Glomerular visceral epithelial cell (primary cell): ENCODE results near the gene ASIC5.

ENCODE experiments used
- DNase-seq: peaks from one replicate; pipeline ENCODE4 v3.0.0-alpha.2; 2016; ENCODE audit errors: extremely low spot score

Gene ASIC5

GRCh38 chr4:155881555-155881954 is 15.5 kb upstream of the ASIC5 start:
- DNase-seq = no peak

DNA sequence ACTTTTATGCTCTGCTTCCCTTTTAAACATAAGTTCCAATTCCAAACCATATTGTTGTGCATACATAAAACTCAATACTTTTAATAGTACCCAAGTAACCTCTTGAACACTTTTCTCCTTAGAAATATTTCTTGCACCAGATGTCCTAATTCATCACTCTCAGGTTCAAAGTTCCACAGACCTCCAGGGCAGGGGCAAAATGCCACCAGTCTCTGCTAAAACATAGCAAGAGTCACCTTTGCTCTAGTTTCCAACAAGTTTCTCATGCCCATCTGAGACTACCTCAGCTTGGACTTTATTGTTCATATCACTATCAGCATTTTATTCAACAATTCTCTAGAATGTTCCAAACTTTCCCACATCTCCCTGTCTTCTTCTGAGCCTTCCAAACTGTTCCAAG is 13.7 kb upstream of the ASIC5 start:
- no peak for DNase-seq

GRCh38 chr4:155878611-155879010 is 12.5 kb upstream of the ASIC5 start:
- no peak for DNase-seq

DNA sequence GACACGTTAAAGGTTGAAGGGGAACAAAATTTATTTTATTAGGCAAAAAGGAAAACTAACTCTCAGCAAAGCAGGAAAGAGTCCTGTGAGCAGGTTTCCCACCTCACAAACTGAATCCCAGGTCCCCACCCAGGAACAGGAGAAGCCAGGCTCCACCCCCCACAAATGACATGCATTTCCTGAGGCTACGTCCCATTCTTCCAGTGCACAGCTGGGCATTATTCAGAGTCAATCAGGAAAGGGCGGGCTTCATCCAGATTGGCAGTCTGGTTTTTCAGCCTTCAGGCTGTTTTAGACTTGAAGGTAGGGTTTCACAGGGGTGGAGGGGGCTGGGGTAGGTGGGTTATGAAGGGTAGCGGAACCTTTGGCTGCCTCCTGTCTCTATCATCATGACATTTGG is 11.9 kb upstream of the ASIC5 start:
- no peak for DNase-seq

DNA sequence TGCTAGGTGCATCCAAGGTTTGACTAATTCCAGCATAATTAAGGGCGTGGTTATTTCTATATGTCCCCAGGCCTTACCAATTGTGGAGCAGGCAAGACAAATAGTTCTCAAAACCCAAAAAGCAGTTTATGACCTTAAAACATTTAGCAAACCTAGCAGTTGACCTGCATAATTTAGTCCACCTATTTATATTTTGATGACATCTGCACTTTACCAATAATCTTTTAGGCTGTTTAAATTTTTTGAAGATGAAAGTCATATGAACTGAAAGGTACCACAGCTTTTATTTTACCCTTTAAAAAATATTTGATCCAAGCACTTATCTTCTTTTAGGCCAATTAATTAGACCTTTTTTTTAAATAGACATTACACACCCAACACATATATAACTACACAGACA is 9.8 kb upstream of the ASIC5 start:
- DNase-seq = no peak

DNA sequence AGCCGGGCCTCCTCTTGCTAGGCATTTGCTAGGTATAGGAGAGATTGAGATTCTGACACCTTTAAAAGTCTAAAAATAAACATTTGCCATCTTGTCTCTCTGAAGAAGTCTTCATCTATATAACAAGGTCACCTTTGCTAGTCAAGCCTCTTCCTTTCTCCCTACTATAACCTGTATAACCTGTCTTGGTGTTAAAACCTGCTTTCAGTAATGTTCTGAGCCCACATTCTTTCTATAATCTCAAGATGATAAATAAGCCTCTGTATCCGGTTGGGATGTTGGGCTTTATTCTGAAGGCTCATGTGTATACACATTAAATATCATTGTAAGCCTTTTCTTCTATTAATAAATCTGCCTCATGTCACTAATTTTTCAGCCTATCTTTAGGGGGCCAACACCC is 10.2 kb downstream of the ASIC5 start:
- DNase-seq = no peak

DNA sequence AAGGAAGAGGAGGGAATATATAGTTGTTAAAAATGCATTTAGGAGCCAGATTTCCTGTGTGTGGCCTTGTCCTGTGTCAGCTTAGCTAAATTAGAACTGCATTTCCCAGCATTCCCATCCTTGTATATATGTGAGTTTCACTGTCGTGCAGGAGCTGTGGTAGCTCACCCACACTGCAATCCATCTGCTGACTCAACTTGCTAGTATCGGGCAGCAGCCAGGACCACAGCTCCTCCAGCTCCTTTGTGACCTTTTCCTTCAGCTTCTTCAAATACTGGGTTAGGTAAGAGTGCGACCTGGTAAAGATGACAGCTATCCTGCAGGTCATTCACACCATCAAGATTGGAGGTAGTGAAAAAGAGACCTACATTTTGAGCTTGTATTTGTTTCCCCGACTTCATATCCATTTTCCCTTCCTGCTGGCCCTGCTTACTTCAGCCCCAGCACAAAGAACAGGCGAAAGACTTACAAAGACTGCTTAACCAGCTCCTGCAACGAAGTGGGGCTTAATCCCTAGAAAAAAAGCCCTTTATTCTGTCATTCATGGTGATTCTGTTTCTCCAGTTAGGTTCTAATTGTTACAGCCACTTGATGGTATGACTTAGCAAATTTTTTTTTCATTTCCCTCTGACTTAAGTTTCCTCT is 11.4 kb downstream of the ASIC5 start:
- DNase-seq = no peak

GRCh38 chr4:155853189-155853588 is 12.9 kb downstream of the ASIC5 start:
- DNase-seq = no peak

DNA sequence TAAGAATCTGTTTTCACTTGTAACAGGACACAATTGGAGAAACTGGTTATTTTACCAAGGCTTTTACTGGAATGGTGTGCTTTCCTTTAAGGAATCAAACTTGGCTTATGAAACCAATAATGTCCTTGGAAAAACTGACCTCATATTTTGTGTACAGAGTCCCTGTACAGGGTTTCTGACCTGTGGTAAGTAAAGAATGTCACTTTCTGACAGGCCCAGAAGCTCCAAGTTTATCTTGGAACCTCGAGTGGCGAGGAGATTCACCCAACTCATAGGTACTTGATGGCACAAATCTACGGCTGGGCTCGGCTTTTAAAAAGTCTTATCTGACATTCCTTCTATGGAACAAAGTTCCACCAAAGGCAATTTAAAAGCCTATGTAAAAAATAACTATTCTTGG is 17.0 kb downstream of the ASIC5 start:
- no peak for DNase-seq

GRCh38 chr4:155846929-155847328 is 19.1 kb downstream of the ASIC5 start:
- no peak for DNase-seq

- DNase-seq = no peak
Observed at GRCh38 chr4:155842080-155842479, 24.0 kb downstream of the ASIC5 start.

DNA sequence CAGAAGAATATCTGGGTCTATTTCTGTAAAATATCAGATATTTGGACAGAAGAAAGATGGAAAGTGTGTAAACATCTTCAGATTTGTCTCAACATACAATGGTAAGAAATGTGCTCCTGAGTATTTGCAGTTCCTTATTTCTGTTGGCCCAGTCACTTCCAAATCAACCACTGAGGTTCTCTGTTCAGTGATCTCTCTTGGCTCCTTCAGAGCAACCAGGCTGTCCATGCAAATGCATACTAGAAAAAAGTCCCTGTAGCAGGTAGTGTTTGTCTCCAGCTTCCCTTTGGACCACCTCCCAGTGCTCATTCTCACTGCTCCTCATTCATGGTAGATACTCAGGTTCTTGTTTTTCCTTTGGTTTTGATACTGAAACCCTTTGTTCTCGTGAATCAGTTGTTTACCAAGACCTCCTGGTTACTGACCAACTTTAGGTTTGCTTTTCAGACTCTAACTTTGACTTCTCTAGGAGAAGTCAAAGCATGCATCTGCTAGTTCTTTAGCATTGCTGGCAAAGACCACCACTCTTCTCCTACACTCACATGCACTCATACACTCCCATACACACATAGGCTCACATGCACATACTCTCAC is 28.8 kb downstream of the ASIC5 start:
- DNase-seq = no peak

DNA sequence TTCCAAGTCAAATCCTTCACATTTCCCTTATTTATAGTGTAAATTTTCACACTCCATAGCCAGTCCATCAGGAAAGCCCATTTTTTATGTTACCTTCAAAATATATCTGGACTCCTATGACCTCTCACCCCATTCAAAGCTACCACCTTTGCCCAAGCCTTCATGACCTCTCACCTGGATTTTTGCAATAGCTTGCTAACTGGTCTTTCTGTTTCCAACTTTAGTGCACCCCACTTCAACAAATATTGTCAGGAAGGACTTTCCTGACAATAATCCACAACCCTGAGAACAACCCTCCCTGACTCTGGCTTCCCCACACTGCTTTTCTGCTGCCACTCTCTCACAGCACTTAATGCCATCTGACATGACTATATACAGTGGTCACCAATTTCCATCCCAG is 33.4 kb downstream of the ASIC5 start:
- no peak for DNase-seq

GRCh38 chr4:155828628-155829027 is 37.4 kb downstream of the ASIC5 start:
- no peak for DNase-seq

- DNase-seq = no peak
Observed at GRCh38 chr4:155822572-155822971, 43.5 kb downstream of the ASIC5 start.

GRCh38 chr4:155820887-155821518 is 45.1 kb downstream of the ASIC5 start:
- DNase-seq = no peak

GRCh38 chr4:155819066-155819465 is 47.0 kb downstream of the ASIC5 start:
- DNase-seq = no peak

- no peak for DNase-seq
Observed at GRCh38 chr4:155818639-155819038, 47.4 kb downstream of the ASIC5 start.

DNA sequence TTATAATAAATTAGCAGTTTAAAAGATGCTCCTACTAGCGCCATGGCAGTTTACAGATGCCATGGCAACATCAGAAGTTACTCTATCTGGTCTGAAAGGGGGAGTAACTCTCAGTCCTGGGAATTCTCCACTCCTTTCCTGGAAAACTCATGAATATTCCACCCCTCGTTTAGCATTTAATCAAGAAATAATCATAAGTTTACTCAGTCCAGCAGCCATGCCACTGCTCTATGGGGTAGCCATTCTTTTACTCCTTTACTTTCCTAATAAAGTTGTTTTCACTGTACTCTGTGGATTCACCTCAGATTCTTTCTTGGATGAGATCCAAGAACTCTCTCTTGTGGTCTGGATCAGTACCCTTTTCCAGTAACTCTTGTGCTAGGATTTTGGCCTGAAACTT is 55.0 kb downstream of the ASIC5 start:
- DNase-seq = no peak

DNA sequence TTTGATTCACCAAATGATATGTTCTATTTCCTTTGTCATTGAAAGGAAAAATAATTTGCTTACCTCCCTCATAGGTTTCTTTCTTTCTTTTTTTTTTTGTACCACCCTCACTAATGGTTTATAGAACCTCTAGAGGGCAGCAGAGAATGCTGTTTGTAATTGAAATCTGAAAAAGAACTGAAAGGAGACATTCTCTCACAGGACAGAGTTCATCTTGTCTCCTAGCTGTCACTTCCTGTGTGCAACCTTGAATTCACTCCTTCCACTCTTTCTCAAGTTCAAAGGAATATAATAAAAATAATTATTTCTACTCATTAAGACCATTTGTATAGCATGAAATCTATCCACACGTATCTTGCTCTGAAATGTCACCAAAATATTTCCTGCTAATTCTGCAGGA is 56.2 kb downstream of the ASIC5 start:
- peak; percentile 79 for DNase-seq

- no peak for DNase-seq
Observed at GRCh38 chr4:155807021-155807420, 59.1 kb downstream of the ASIC5 start.

DNA sequence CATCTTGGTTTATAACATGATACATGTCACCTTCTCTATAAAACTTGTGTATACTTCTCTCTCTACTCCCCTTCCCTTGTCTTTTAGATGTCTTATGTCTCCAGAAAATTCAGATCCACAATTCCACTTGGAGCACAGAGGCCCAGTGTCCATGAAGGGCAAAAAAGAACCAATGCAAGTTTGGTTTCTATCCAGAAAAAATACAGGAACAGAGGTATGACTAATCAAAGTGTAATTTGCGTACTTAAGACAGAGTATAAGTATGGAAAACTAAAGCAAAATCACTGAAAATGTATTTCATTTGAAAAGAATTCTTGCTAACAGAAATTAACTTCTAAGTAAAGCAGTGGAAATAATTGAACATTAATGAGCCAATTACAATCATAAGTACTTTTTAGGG is 61.1 kb downstream of the ASIC5 start:
- DNase-seq = peak; percentile 17

DNA sequence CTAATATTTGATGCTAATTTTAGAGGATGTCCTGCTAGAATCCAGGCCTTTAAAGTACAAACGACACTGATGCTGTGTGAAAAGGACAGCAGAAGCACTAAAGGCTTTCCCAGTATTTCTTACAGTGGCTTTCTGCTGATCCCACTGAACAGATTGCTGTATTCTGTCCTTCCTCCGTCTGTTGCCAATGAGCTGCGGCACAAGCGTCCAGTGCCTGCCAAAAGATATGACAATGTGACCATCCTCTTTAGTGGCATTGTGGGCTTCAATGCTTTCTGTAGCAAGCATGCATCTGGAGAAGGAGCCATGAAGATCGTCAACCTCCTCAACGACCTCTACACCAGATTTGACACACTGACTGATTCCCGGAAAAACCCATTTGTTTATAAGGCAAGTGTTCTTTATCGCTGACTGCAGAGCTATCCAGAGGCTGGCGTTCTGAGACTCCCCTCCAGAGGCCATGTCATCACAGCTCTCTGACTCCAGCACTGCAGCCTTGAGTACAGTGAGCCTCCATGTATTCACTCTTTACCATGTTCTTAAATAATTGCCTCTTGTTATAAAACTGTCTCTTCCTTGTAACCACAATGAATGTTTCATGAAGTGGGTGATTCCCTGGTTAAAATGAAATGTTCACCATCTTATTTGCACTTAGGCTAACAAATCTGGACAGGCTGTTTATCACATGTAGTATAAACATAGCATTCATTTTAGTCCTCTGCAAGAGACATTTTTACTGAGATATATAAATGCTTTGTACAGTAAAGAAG is 63.7 kb downstream of the ASIC5 start:
- no peak for DNase-seq
